GM12872 (cell line): ENCODE measurements around the gene DOP1B.

ENCODE experiments used
- CTCF ChIP-seq: IDR thresholded peaks from 3 replicates; pipeline ENCODE4 v1.5.1; 2011; ENCODE audit warnings: low read depth, mild to moderate bottlenecking, low read length, moderate library complexity; ENCODE audit not compliant: insufficient read depth

The DOP1B gene

GRCh38 chr21:36127977-36128376, 28.6 kb upstream of the DOP1B start:
- no peak for TF ChIP-seq CTCF

- TF ChIP-seq CTCF: no peak
These were observed 27.4 kb upstream of the DOP1B start for GRCh38 chr21:36129219-36129618.

GRCh38 chr21:36132696-36133095, 23.9 kb upstream of the DOP1B start:
- TF ChIP-seq CTCF: no peak

GRCh38 chr21:36134803-36135390, 21.7 kb upstream of the DOP1B start, which contains the start of gene CBR3:
Gene CBR3, plus strand, starts transcription at chr21:36135079. Its CDS starts 114 bp downstream, at chr21:36135193.
- no peak for TF ChIP-seq CTCF

GRCh38 chr21:36135391-36136102, 21.1 kb upstream of the DOP1B start:
- TF ChIP-seq CTCF: no peak

- peak; percentile 85 for TF ChIP-seq CTCF
These were observed 15.1 kb upstream of the DOP1B start for GRCh38 chr21:36141513-36141925.

- no peak for TF ChIP-seq CTCF
These were observed 11.4 kb upstream of the DOP1B start for GRCh38 chr21:36145259-36145658.
